GM12878 (cell line): ENCODE results near the gene ABL1.

Source experiments
- CEBPB ChIP-seq, 2 experiments: fragments of 150-350 bp in 1 of 2; IDR thresholded peaks; 2 replicates each; pipeline ENCODE4 v1.6.1; 2012 to 2014; ENCODE audit warnings: low read depth in 2 of 2, low read length in 2 of 2, borderline replicate concordance in 1 of 2, inconsistent platforms in 1 of 2
- CREM ChIP-seq: IDR thresholded peaks from 2 replicates; pipeline ENCODE4 v1.6.1; 2014; ENCODE audit warnings: antibody characterized with exemption, low read depth
- FOXK2 ChIP-seq: fragments of 450-650 bp; IDR thresholded peaks from 2 replicates; pipeline ENCODE4 v1.6.1; 2017; ENCODE audit warnings: mild to moderate bottlenecking, moderate library complexity
- GABPA ChIP-seq: IDR thresholded peaks from 2 replicates; pipeline ENCODE4 v1.6.1; 2014; ENCODE audit warnings: antibody characterized with exemption, low read depth, mild to moderate bottlenecking, inconsistent platforms
- GATAD2B ChIP-seq: fragments of 450-650 bp; conservative IDR thresholded peaks from 2 replicates; pipeline ENCODE4 v1.6.1; 2017; ENCODE audit warnings: low read depth, mild to moderate bottlenecking, moderate library complexity
- POLR2A ChIP-seq: IDR thresholded peaks from 2 replicates; pipeline ENCODE4 v1.6.1; 2011; ENCODE audit warnings: low read depth, mild to moderate bottlenecking, low read length
- RAD51 ChIP-seq: fragments of 450-650 bp; IDR thresholded peaks from 2 replicates; pipeline ENCODE4 v1.6.1; 2016; ENCODE audit warnings: moderate library complexity, mild to moderate bottlenecking, inconsistent platforms
- SP1 ChIP-seq: IDR thresholded peaks from one replicate; pipeline ENCODE4 v1.6.1; 2011; ENCODE audit warnings: low read depth, low read length
- TF ChIP-seq, protein P1 (sequence below): fragments of 450-650 bp; IDR thresholded peaks from 2 replicates; pipeline ENCODE4 v1.6.1; 2016; ENCODE audit warnings: mild to moderate bottlenecking
- TF ChIP-seq, protein P2 (sequence below), 3 experiments: IDR thresholded peaks in 2 of 3; conservative IDR thresholded peaks in 1 of 3; 2 replicates each; pipeline ENCODE4 v1.5.1; 2011; ENCODE audit warnings: low read depth in 3 of 3, low read length in 3 of 3, mild to moderate bottlenecking in 3 of 3, control low read depth in 2 of 3, moderate library complexity in 2 of 3, inconsistent platforms in 1 of 3, mixed read lengths in 1 of 3; ENCODE audit not compliant: control insufficient read depth in 2 of 3, insufficient read depth in 1 of 3; ENCODE audit errors: extremely low read depth in 1 of 3
- TF ChIP-seq, protein P3 (sequence below): fragments of 450-650 bp; formaldehyde crosslinking; IDR thresholded peaks from 2 replicates; pipeline ENCODE4 v1.4.0; 2022; ENCODE audit warnings: mild to moderate bottlenecking, moderate library complexity
- TF ChIP-seq, protein P4 (sequence below): IDR thresholded peaks from 2 replicates; pipeline ENCODE4 v1.6.1; 2011; ENCODE audit warnings: borderline replicate concordance, low read depth, mild to moderate bottlenecking, moderate library complexity, low read length; ENCODE audit not compliant: insufficient read depth, poor library complexity, severe bottlenecking

DNA sequence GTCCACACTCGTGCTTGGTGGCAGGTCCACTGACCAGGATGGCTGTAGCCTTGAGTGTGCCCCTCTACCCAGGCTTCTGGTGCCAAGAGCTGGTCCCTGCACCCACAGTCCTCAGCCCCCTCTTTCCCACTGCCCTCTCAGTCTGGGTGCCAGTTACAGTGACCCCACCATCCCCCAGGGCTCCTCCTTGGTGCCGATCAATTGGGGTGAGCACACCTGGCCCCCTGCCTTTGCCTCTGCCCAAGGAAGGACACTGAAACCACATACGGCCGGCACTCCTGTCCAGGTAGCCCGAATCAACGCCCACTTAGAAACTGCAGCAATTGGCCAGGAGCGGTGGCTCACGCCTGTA, 80.0 kb downstream of the ABL1 start:
- TF ChIP-seq, protein P1, sequence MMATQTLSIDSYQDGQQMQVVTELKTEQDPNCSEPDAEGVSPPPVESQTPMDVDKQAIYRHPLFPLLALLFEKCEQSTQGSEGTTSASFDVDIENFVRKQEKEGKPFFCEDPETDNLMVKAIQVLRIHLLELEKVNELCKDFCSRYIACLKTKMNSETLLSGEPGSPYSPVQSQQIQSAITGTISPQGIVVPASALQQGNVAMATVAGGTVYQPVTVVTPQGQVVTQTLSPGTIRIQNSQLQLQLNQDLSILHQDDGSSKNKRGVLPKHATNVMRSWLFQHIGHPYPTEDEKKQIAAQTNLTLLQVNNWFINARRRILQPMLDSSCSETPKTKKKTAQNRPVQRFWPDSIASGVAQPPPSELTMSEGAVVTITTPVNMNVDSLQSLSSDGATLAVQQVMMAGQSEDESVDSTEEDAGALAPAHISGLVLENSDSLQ: no peak
- TF ChIP-seq GATAD2B: no peak
- TF ChIP-seq, protein P2, sequence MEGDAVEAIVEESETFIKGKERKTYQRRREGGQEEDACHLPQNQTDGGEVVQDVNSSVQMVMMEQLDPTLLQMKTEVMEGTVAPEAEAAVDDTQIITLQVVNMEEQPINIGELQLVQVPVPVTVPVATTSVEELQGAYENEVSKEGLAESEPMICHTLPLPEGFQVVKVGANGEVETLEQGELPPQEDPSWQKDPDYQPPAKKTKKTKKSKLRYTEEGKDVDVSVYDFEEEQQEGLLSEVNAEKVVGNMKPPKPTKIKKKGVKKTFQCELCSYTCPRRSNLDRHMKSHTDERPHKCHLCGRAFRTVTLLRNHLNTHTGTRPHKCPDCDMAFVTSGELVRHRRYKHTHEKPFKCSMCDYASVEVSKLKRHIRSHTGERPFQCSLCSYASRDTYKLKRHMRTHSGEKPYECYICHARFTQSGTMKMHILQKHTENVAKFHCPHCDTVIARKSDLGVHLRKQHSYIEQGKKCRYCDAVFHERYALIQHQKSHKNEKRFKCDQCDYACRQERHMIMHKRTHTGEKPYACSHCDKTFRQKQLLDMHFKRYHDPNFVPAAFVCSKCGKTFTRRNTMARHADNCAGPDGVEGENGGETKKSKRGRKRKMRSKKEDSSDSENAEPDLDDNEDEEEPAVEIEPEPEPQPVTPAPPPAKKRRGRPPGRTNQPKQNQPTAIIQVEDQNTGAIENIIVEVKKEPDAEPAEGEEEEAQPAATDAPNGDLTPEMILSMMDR (IDR thresholded peaks at IDR 0.05 in 2 of 3, conservative IDR thresholded peaks at IDR 0.05 in 1 of 3; ENCODE audit: control insufficient read depth in 2 of 3, extremely low read depth in 1 of 3, insufficient read depth in 1 of 3, low read depth in 3 of 3, low read length in 3 of 3): no peak
- TF ChIP-seq CEBPB (IDR thresholded peaks at IDR 0.05; ENCODE audit: borderline replicate concordance in 1 of 2, low read depth in 2 of 2, low read length in 2 of 2): no peak
- TF ChIP-seq, protein P3, sequence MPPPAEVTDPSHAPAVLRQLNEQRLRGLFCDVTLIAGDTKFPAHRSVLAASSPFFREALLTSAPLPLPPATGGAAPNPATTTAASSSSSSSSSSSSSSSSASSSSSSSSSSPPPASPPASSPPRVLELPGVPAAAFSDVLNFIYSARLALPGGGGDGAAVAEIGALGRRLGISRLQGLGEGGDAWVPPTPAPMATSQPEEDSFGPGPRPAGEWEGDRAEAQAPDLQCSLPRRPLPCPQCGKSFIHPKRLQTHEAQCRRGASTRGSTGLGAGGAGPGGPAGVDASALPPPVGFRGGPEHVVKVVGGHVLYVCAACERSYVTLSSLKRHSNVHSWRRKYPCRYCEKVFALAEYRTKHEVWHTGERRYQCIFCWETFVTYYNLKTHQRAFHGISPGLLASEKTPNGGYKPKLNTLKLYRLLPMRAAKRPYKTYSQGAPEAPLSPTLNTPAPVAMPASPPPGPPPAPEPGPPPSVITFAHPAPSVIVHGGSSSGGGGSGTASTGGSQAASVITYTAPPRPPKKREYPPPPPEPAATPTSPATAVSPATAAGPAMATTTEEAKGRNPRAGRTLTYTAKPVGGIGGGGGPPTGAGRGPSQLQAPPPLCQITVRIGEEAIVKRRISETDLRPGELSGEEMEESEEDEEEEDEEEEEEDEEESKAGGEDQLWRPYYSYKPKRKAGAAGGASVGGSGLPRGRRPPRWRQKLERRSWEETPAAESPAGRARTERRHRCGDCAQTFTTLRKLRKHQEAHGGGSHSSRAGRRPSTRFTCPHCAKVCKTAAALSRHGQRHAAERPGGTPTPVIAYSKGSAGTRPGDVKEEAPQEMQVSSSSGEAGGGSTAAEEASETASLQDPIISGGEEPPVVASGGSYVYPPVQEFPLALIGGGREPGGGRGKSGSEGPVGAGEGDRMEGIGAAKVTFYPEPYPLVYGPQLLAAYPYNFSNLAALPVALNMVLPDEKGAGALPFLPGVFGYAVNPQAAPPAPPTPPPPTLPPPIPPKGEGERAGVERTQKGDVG (CRISPR knock-in tag): no peak
- TF ChIP-seq, protein P4, sequence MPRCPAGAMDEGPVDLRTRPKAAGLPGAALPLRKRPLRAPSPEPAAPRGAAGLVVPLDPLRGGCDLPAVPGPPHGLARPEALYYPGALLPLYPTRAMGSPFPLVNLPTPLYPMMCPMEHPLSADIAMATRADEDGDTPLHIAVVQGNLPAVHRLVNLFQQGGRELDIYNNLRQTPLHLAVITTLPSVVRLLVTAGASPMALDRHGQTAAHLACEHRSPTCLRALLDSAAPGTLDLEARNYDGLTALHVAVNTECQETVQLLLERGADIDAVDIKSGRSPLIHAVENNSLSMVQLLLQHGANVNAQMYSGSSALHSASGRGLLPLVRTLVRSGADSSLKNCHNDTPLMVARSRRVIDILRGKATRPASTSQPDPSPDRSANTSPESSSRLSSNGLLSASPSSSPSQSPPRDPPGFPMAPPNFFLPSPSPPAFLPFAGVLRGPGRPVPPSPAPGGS: no peak
- no peak for TF ChIP-seq POLR2A
- TF ChIP-seq SP1: no peak
- no peak for TF ChIP-seq CREM
- TF ChIP-seq GABPA: no peak
- no peak for TF ChIP-seq RAD51
- TF ChIP-seq FOXK2: no peak
